Ishikawa (cell line): ENCODE results near the gene PSMB1.

Source experiments
- CEBPB ChIP-seq: IDR thresholded peaks from 2 replicates; pipeline ENCODE4 v1.6.1; 2012
- TAF1 ChIP-seq: IDR thresholded peaks from 2 replicates; pipeline ENCODE4 v1.6.1; 2012; ENCODE audit warnings: low read depth, mild to moderate bottlenecking

DNA sequence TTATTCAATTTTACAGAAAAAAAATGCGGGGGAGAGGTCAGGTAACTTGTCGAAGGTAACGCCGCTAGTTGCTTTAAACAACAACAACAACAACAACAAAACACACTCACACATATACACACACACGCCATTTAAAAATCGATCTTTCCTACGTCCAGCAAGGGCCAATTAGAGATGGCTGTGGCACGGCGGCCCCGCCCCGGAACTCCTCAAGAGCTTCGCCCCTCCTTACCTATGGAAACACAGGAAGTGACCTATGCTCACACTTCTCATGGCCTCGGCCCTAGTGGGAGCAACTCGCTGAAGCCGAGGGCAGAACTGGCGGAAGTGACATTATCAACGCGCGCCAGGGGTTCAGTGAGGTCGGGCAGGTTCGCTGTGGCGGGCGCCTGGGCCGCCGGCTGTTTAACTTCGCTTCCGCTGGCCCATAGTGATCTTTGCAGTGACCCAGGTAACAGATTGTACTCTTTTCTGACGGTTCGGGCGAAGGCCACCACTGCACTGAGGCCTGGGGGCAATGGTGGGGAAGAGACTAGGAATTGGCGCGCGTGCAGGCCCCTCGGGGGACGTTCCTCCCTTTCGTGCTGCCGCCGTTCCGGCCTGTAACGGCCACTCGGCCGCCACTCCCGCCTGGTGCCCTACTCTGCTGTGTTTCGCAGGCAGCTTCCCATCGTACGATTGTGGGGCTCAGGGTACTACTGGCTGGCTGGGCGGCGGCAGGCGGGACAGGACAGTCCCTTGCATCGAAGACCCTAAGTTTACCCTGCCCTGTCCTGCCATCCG is 1.1 kb upstream of the PSMB1 start, which contains the start of gene TBP:
- peak; percentile 79 for TF ChIP-seq TAF1
- TF ChIP-seq CEBPB: no peak
